TTC549 (cell line): ENCODE results near the gene IQCE.
"Not testable (repeated sequence)": the region's sequence is repeated elsewhere in the genome, so short reads cannot be mapped to it uniquely, and the experiment has no call there.

Experiments used
- FAIRE-seq: peaks from 2 replicates; lab custom pipeline; 2012; peaks lifted over from hg19 to GRCh38; lab: Jason Lieb, UNC

IQCE gene

GRCh38 chr7:2580636-2581035 lies 21.9 kb downstream of the IQCE start:
- no peak for FAIRE-seq

GRCh38 chr7:2582006-2582735 lies 23.4 kb downstream of the IQCE start:
- no peak for FAIRE-seq

- no peak for FAIRE-seq
These were observed 25.2 kb downstream of the IQCE start for GRCh38 chr7:2583798-2584580.

GRCh38 chr7:2585446-2585845 lies 26.7 kb downstream of the IQCE start:
- FAIRE-seq, result no peak

GRCh38 chr7:2586326-2587020 lies 27.7 kb downstream of the IQCE start:
- no peak for FAIRE-seq

- no peak for FAIRE-seq
These were observed 28.4 kb downstream of the IQCE start for GRCh38 chr7:2587134-2587533.

GRCh38 chr7:2587778-2588177 lies 29.0 kb downstream of the IQCE start:
- no peak for FAIRE-seq

GRCh38 chr7:2589341-2589740 lies 30.6 kb downstream of the IQCE start:
- no peak for FAIRE-seq

GRCh38 chr7:2589941-2590340 lies 31.2 kb downstream of the IQCE start:
- not testable (repeated sequence) for FAIRE-seq

GRCh38 chr7:2592375-2592865 lies 33.6 kb downstream of the IQCE start:
- no peak for FAIRE-seq

- no peak for FAIRE-seq
These were observed 34.4 kb downstream of the IQCE start for GRCh38 chr7:2593036-2593727.

- no peak for FAIRE-seq
These were observed 35.8 kb downstream of the IQCE start for GRCh38 chr7:2594599-2594998.

- no peak for FAIRE-seq
These were observed 36.6 kb downstream of the IQCE start for GRCh38 chr7:2595258-2595860.

GRCh38 chr7:2596464-2597272 lies 37.9 kb downstream of the IQCE start:
- FAIRE-seq, result no peak

GRCh38 chr7:2597273-2597640 lies 38.5 kb downstream of the IQCE start:
- no peak for FAIRE-seq

GRCh38 chr7:2598154-2598823 lies 39.5 kb downstream of the IQCE start:
- FAIRE-seq, result no peak

- FAIRE-seq, result no peak
These were observed 42.3 kb downstream of the IQCE start for GRCh38 chr7:2601065-2601464.

GRCh38 chr7:2601907-2602306 lies 43.1 kb downstream of the IQCE start:
- FAIRE-seq, result no peak

- FAIRE-seq, result no peak
These were observed 43.7 kb downstream of the IQCE start for GRCh38 chr7:2602406-2603043.
